OCI-LY7 (cell line): Measurements from ENCODE around the gene NTM.

ENCODE experiments used
- EZH2phosphoT487 ChIP-seq: fragments of 200-600 bp; sonication (generic); IDR thresholded peaks from 2 replicates; pipeline ENCODE4 v1.6.1; 2018; ENCODE audit warnings: low read depth, borderline replicate concordance, mild to moderate bottlenecking, mixed run types, antibody characterized with exemption, low read length, moderate library complexity, mixed read lengths
- TF ChIP-seq, protein P1 (sequence below): fragments of 200-600 bp; sonication (generic); conservative IDR thresholded peaks from 2 replicates; pipeline ENCODE4 v1.5.1; 2014; ENCODE audit warnings: mild to moderate bottlenecking, antibody characterized with exemption, low read length, moderate library complexity, mixed read lengths

- TF ChIP-seq, protein P1, sequence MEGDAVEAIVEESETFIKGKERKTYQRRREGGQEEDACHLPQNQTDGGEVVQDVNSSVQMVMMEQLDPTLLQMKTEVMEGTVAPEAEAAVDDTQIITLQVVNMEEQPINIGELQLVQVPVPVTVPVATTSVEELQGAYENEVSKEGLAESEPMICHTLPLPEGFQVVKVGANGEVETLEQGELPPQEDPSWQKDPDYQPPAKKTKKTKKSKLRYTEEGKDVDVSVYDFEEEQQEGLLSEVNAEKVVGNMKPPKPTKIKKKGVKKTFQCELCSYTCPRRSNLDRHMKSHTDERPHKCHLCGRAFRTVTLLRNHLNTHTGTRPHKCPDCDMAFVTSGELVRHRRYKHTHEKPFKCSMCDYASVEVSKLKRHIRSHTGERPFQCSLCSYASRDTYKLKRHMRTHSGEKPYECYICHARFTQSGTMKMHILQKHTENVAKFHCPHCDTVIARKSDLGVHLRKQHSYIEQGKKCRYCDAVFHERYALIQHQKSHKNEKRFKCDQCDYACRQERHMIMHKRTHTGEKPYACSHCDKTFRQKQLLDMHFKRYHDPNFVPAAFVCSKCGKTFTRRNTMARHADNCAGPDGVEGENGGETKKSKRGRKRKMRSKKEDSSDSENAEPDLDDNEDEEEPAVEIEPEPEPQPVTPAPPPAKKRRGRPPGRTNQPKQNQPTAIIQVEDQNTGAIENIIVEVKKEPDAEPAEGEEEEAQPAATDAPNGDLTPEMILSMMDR: no peak
- TF ChIP-seq EZH2phosphoT487: no peak
These were observed 870.0 kb downstream of the NTM start for GRCh38 chr11:132240374-132240773.
